ENCODE measurements around the gene RASSF5.

DNA sequence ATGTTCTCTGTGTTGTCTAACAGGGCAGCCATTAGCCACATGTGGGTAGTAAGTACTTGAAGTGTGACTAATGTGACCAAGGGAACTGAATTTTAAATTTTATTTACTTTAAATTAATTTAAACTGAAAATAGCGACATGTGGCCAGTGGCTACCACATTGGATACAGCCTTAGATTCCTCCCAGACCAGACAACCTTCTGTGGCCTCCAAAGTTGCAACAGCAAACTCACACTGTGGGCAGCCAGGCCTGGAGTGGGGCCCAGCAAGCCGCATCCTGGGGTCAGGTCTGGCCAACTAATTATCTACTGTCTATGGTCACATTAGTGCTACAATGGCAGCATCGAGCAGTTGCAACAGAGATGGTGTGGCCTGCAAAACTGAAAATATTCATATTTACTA is 93.2 kb downstream of the RASSF5 start:
- TF ChIP-seq, protein P1, sequence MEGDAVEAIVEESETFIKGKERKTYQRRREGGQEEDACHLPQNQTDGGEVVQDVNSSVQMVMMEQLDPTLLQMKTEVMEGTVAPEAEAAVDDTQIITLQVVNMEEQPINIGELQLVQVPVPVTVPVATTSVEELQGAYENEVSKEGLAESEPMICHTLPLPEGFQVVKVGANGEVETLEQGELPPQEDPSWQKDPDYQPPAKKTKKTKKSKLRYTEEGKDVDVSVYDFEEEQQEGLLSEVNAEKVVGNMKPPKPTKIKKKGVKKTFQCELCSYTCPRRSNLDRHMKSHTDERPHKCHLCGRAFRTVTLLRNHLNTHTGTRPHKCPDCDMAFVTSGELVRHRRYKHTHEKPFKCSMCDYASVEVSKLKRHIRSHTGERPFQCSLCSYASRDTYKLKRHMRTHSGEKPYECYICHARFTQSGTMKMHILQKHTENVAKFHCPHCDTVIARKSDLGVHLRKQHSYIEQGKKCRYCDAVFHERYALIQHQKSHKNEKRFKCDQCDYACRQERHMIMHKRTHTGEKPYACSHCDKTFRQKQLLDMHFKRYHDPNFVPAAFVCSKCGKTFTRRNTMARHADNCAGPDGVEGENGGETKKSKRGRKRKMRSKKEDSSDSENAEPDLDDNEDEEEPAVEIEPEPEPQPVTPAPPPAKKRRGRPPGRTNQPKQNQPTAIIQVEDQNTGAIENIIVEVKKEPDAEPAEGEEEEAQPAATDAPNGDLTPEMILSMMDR (IDR thresholded peaks at IDR 0.05; ENCODE audit: poor library complexity), result no peak
- TF ChIP-seq EZH2phosphoT487 (IDR thresholded peaks at IDR 0.05; ENCODE audit: low read depth, severe bottlenecking, unreplicated experiment), result no peak
- TF ChIP-seq EZH2 (IDR thresholded peaks at IDR 0.05; ENCODE audit: borderline replicate concordance), result no peak

Measured in hepatocyte (in vitro differentiated cells).